ENCODE data around the gene DRICH1.

Gene DRICH1

GRCh38 chr22:23609983-23610781, 21.9 kb downstream of the DRICH1 start:
- DNase-seq: no peak
- Histone ChIP-seq H3K79me2 (ENCODE audit: control insufficient read depth, insufficient read depth, low read length, poor library complexity) (no peaks in the 10 kb centered on the region), H2BK5ac (ENCODE audit: low read depth, low read length, poor library complexity) (no peak overlapping the region), H3K27me3 (ENCODE audit: insufficient read depth, low read length) (no peaks in the 10 kb centered on the region), H3K23ac (ENCODE audit: low read length) (no peak overlapping the region), H2AK5ac (ENCODE audit: low read length) (no peak overlapping the region), H3K79me1 (ENCODE audit: low read length) (no peaks in the 10 kb centered on the region), H3K18ac (ENCODE audit: low read length) (no peak overlapping the region), H2BK120ac (ENCODE audit: insufficient read depth, low read length, poor library complexity) (no peak overlapping the region), H4K91ac (ENCODE audit: low read depth, low read length) (no peak overlapping the region), H4K8ac (ENCODE audit: low read depth, low read length) (no peak overlapping the region), H3K36me3 (ENCODE audit: control insufficient read depth in 1 of 2, insufficient read depth in 2 of 2, low read length in 2 of 2) (no peaks in the 10 kb centered on the region), H3K14ac (ENCODE audit: low read length) (no peak overlapping the region), H3K27ac (ENCODE audit: low read depth, low read length) (no peak overlapping the region), H3K9ac (ENCODE audit: low read length) (no peak overlapping the region), H3K4me2 (ENCODE audit: low read length) (no peak overlapping the region), H3K4ac (ENCODE audit: low read depth, low read length) (no peak overlapping the region), H2AFZ (ENCODE audit: insufficient read depth, low read length, poor library complexity) (no peak overlapping the region), H3K4me1 (ENCODE audit: control insufficient read depth in 1 of 2, insufficient read depth in 2 of 2, low read length in 2 of 2) (no peaks in the 10 kb centered on the region), H3K9me3 (ENCODE audit: insufficient read depth, low read depth, low read length) (peaks cover 4% of the 10 kb centered on the region), H3K4me3 (ENCODE audit: low read depth, low read length) (no peak overlapping the region), H4K12ac (ENCODE audit: low read depth, low read length) (no peak overlapping the region), H2BK12ac (ENCODE audit: low read length) (no peak overlapping the region)
- no CpG with 5 or more reads among the region's 12 CpGs for WGBS (ENCODE audit: extremely low coverage, insufficient coverage, insufficient read length)

GRCh38 chr22:23608583-23608982, 23.5 kb downstream of the DRICH1 start:
- Histone ChIP-seq H2BK12ac (ENCODE audit: low read length) (no peak overlapping the region), H4K12ac (ENCODE audit: low read depth, low read length) (no peak overlapping the region), H3K9me3 (ENCODE audit: insufficient read depth, low read depth, low read length) (peaks cover 4% of the 10 kb centered on the region), H3K79me2 (ENCODE audit: control insufficient read depth, insufficient read depth, low read length, poor library complexity) (no peaks in the 10 kb centered on the region), H3K4me2 (ENCODE audit: low read length) (no peak overlapping the region), H2BK5ac (ENCODE audit: low read depth, low read length, poor library complexity) (no peak overlapping the region), H2BK120ac (ENCODE audit: insufficient read depth, low read length, poor library complexity) (no peak overlapping the region), H3K27ac (ENCODE audit: low read depth, low read length) (no peak overlapping the region), H4K8ac (ENCODE audit: low read depth, low read length) (no peak overlapping the region), H3K14ac (ENCODE audit: low read length) (no peak overlapping the region), H3K18ac (ENCODE audit: low read length) (no peak overlapping the region), H3K9ac (ENCODE audit: low read length) (no peak overlapping the region), H3K23ac (ENCODE audit: low read length) (no peak overlapping the region), H2AK5ac (ENCODE audit: low read length) (no peak overlapping the region), H4K91ac (ENCODE audit: low read depth, low read length) (no peak overlapping the region), H3K27me3 (ENCODE audit: insufficient read depth, low read length) (no peaks in the 10 kb centered on the region), H3K4me3 (ENCODE audit: low read depth, low read length) (no peak overlapping the region), H2AFZ (ENCODE audit: insufficient read depth, low read length, poor library complexity) (no peak overlapping the region), H3K4ac (ENCODE audit: low read depth, low read length) (no peak overlapping the region), H3K79me1 (ENCODE audit: low read length) (no peaks in the 10 kb centered on the region), H3K4me1 (ENCODE audit: control insufficient read depth in 1 of 2, insufficient read depth in 2 of 2, low read length in 2 of 2) (no peaks in the 10 kb centered on the region), H3K36me3 (ENCODE audit: control insufficient read depth in 1 of 2, insufficient read depth in 2 of 2, low read length in 2 of 2) (no peaks in the 10 kb centered on the region)
- WGBS (ENCODE audit: extremely low coverage, insufficient coverage, insufficient read length): no CpG with 5 or more reads among the region's 6 CpGs
- DNase-seq: no peak

GRCh38 chr22:23606204-23607131, 25.7 kb downstream of the DRICH1 start:
- H2AFZ ChIP-seq (ENCODE audit: insufficient read depth, low read length, poor library complexity): no peak overlapping the region
- no CpG with 5 or more reads among the region's 20 CpGs for WGBS (ENCODE audit: extremely low coverage, insufficient coverage, insufficient read length)
- no peaks in the 10 kb centered on the region for H3K4me1 ChIP-seq (ENCODE audit: control insufficient read depth in 1 of 2, insufficient read depth in 2 of 2, low read length in 2 of 2)
- H3K9me3 ChIP-seq (ENCODE audit: insufficient read depth, low read depth, low read length): peaks cover 4% of the 10 kb centered on the region
- H3K14ac ChIP-seq (ENCODE audit: low read length): no peak overlapping the region
- no peak overlapping the region for H4K91ac ChIP-seq (ENCODE audit: low read depth, low read length)
- H3K27ac ChIP-seq (ENCODE audit: low read depth, low read length): no peak overlapping the region
- no peak overlapping the region for H3K18ac ChIP-seq (ENCODE audit: low read length)
- no peaks in the 10 kb centered on the region for H3K79me1 ChIP-seq (ENCODE audit: low read length)
- no peak overlapping the region for H2BK5ac ChIP-seq (ENCODE audit: low read depth, low read length, poor library complexity)
- DNase-seq: no peak
- H2BK120ac ChIP-seq (ENCODE audit: insufficient read depth, low read length, poor library complexity): no peak overlapping the region
- no peaks in the 10 kb centered on the region for H3K79me2 ChIP-seq (ENCODE audit: control insufficient read depth, insufficient read depth, low read length, poor library complexity)
- no peak overlapping the region for H3K23ac ChIP-seq (ENCODE audit: low read length)
- H2BK12ac ChIP-seq (ENCODE audit: low read length): no peak overlapping the region
- H3K27me3 ChIP-seq (ENCODE audit: insufficient read depth, low read length): no peaks in the 10 kb centered on the region
- H3K36me3 ChIP-seq (ENCODE audit: control insufficient read depth in 1 of 2, insufficient read depth in 2 of 2, low read length in 2 of 2): no peaks in the 10 kb centered on the region
- no peak overlapping the region for H3K4ac ChIP-seq (ENCODE audit: low read depth, low read length)
- no peak overlapping the region for H3K9ac ChIP-seq (ENCODE audit: low read length)
- no peak overlapping the region for H2AK5ac ChIP-seq (ENCODE audit: low read length)
- peak overlapping the region; percentile 17 for H3K4me3 ChIP-seq (ENCODE audit: low read depth, low read length)
- H3K4me2 ChIP-seq (ENCODE audit: low read length): no peak overlapping the region
- H4K12ac ChIP-seq (ENCODE audit: low read depth, low read length): no peak overlapping the region
- no peak overlapping the region for H4K8ac ChIP-seq (ENCODE audit: low read depth, low read length)

GRCh38 chr22:23604939-23605712, 27.0 kb downstream of the DRICH1 start:
- no peak overlapping the region for H3K4me3 ChIP-seq (ENCODE audit: low read depth, low read length)
- H3K9ac ChIP-seq (ENCODE audit: low read length): no peak overlapping the region
- no peak overlapping the region for H3K4ac ChIP-seq (ENCODE audit: low read depth, low read length)
- H2AFZ ChIP-seq (ENCODE audit: insufficient read depth, low read length, poor library complexity): no peak overlapping the region
- no peak overlapping the region for H3K27ac ChIP-seq (ENCODE audit: low read depth, low read length)
- H3K36me3 ChIP-seq (ENCODE audit: control insufficient read depth in 1 of 2, insufficient read depth in 2 of 2, low read length in 2 of 2): no peaks in the 10 kb centered on the region
- H3K14ac ChIP-seq (ENCODE audit: low read length): no peak overlapping the region
- H3K79me2 ChIP-seq (ENCODE audit: control insufficient read depth, insufficient read depth, low read length, poor library complexity): no peaks in the 10 kb centered on the region
- no peaks in the 10 kb centered on the region for H3K79me1 ChIP-seq (ENCODE audit: low read length)
- H3K4me2 ChIP-seq (ENCODE audit: low read length): no peak overlapping the region
- H2AK5ac ChIP-seq (ENCODE audit: low read length): no peak overlapping the region
- no peak overlapping the region for H3K23ac ChIP-seq (ENCODE audit: low read length)
- H4K8ac ChIP-seq (ENCODE audit: low read depth, low read length): no peak overlapping the region
- H2BK12ac ChIP-seq (ENCODE audit: low read length): no peak overlapping the region
- H3K4me1 ChIP-seq (ENCODE audit: control insufficient read depth in 1 of 2, insufficient read depth in 2 of 2, low read length in 2 of 2): no peaks in the 10 kb centered on the region
- WGBS (ENCODE audit: extremely low coverage, insufficient coverage, insufficient read length): no CpG with 5 or more reads among the region's 8 CpGs
- H3K18ac ChIP-seq (ENCODE audit: low read length): no peak overlapping the region
- H4K12ac ChIP-seq (ENCODE audit: low read depth, low read length): no peak overlapping the region
- no peak overlapping the region for H2BK120ac ChIP-seq (ENCODE audit: insufficient read depth, low read length, poor library complexity)
- no peak for DNase-seq
- H3K9me3 ChIP-seq (ENCODE audit: insufficient read depth, low read depth, low read length): peaks cover 4% of the 10 kb centered on the region
- H2BK5ac ChIP-seq (ENCODE audit: low read depth, low read length, poor library complexity): no peak overlapping the region
- no peaks in the 10 kb centered on the region for H3K27me3 ChIP-seq (ENCODE audit: insufficient read depth, low read length)
- no peak overlapping the region for H4K91ac ChIP-seq (ENCODE audit: low read depth, low read length)
